OCI-LY3 (cell line): ENCODE results near the gene MORN5.

Experiments
- H2AFZ ChIP-seq: fragments of 200-600, 300-600 bp; shearing (Covaris generic); 2 replicates; pipeline ENCODE4 v1.6.0; 2014; ENCODE audit warnings: antibody characterized with exemption, low read depth, low read length
- H3K27ac ChIP-seq: fragments of 200-600, 300-600 bp; sonication (generic); 2 replicates; pipeline ENCODE4 v1.5.1; 2014; ENCODE audit warnings: mild to moderate bottlenecking, low read length, moderate library complexity, mixed read lengths
- H3K27me3 ChIP-seq: fragments of 200-600, 300-600 bp; sonication (generic); 2 replicates; pipeline ENCODE4 v1.6.1; 2014; ENCODE audit warnings: low read depth, low read length, mixed read lengths
- H3K36me3 ChIP-seq: fragments of 200-600, 300-600 bp; sonication (generic); replicated peaks from 2 replicates; pipeline ENCODE3; 2014; ENCODE audit warnings: low read depth, low read length, mixed read lengths
- H3K4me1 ChIP-seq: fragments of 300-600, 200-600 bp; sonication (generic); 2 replicates; pipeline ENCODE4 v1.6.1; 2014; ENCODE audit warnings: low read length, mixed read lengths
- H3K4me2 ChIP-seq: fragments of 200-600, 300-600 bp; sonication (generic); 2 replicates; pipeline ENCODE4 v1.6.1; 2014; ENCODE audit warnings: low read length, mixed read lengths
- H3K4me3 ChIP-seq: fragments of 300-600, 200-600 bp; sonication (generic); 2 replicates; pipeline ENCODE4 v1.5.1; 2014; ENCODE audit warnings: antibody characterized with exemption, mild to moderate bottlenecking, low read length, moderate library complexity
- H3K79me2 ChIP-seq: fragments of 300-600, 200-600 bp; shearing (Covaris generic); 2 replicates; pipeline ENCODE4 v1.6.1; 2014; ENCODE audit warnings: mild to moderate bottlenecking, low read length, mixed read lengths
- H3K9ac ChIP-seq: fragments of 300-600, 200-600 bp; shearing (Covaris generic); 2 replicates; pipeline ENCODE4 v1.6.0; 2014; ENCODE audit warnings: mild to moderate bottlenecking, low read length, moderate library complexity
- H3K9me3 ChIP-seq: fragments of 200-600, 300-600 bp; shearing (Covaris generic); 2 replicates; pipeline ENCODE4 v1.6.1; 2014; ENCODE audit warnings: low read length, mixed read lengths; ENCODE audit not compliant: insufficient read depth
- H4K20me1 ChIP-seq: fragments of 200-600, 300-600 bp; sonication (generic); 2 replicates; pipeline ENCODE4 v1.6.1; 2016; ENCODE audit warnings: low read length, mixed read lengths; ENCODE audit not compliant: insufficient read depth
- EZH2phosphoT487 ChIP-seq: fragments of 200-600 bp; shearing (Covaris generic); IDR thresholded peaks from 2 replicates; pipeline ENCODE4 v1.6.1; 2018; ENCODE audit warnings: antibody characterized with exemption, mixed run types, low read depth
- TF ChIP-seq, protein P1 (sequence below): fragments of 200-600, 300-600 bp; sonication (generic); IDR thresholded peaks from 2 replicates; pipeline ENCODE4 v1.5.1; 2014; ENCODE audit warnings: antibody characterized with exemption, low read length, low read depth

Gene MORN5

DNA sequence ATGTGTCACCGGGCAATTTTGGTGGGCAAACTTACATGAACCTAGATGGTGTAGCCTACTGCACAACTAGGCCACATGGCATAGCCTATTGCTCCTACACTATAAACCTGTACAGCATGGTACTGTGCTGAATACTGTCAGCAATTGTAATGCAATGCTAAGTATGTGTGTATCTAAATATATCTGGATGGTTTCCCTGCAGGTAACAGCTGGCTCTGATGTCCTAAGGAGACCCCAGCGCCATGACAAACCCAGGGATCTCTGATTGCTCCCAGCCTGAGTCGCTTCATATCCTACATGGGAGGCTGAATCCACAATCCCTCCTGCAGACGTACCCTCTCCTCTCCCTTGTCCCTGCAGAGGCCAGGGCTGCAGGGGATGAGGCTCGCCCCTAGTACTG lies 40.0 kb upstream of the MORN5 start:
- Histone ChIP-seq H3K79me2 (no peaks in the 10 kb centered on the region), H3K9me3 (no peaks in the 10 kb centered on the region), H2AFZ (no peak overlapping the region), H3K27me3 (peaks cover 10% of the 10 kb centered on the region; the same call in 1 of the 2 replicates), H3K4me2 (no peak overlapping the region), H3K4me1 (peaks cover 9% of the 10 kb centered on the region), H4K20me1 (no peaks in the 10 kb centered on the region), H3K36me3 (no peaks in the 10 kb centered on the region), H3K9ac (no peak overlapping the region), H3K4me3 (no peak overlapping the region), H3K27ac (no peak overlapping the region)
- TF ChIP-seq EZH2phosphoT487: no peak
- TF ChIP-seq, protein P1, sequence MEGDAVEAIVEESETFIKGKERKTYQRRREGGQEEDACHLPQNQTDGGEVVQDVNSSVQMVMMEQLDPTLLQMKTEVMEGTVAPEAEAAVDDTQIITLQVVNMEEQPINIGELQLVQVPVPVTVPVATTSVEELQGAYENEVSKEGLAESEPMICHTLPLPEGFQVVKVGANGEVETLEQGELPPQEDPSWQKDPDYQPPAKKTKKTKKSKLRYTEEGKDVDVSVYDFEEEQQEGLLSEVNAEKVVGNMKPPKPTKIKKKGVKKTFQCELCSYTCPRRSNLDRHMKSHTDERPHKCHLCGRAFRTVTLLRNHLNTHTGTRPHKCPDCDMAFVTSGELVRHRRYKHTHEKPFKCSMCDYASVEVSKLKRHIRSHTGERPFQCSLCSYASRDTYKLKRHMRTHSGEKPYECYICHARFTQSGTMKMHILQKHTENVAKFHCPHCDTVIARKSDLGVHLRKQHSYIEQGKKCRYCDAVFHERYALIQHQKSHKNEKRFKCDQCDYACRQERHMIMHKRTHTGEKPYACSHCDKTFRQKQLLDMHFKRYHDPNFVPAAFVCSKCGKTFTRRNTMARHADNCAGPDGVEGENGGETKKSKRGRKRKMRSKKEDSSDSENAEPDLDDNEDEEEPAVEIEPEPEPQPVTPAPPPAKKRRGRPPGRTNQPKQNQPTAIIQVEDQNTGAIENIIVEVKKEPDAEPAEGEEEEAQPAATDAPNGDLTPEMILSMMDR: no peak

DNA sequence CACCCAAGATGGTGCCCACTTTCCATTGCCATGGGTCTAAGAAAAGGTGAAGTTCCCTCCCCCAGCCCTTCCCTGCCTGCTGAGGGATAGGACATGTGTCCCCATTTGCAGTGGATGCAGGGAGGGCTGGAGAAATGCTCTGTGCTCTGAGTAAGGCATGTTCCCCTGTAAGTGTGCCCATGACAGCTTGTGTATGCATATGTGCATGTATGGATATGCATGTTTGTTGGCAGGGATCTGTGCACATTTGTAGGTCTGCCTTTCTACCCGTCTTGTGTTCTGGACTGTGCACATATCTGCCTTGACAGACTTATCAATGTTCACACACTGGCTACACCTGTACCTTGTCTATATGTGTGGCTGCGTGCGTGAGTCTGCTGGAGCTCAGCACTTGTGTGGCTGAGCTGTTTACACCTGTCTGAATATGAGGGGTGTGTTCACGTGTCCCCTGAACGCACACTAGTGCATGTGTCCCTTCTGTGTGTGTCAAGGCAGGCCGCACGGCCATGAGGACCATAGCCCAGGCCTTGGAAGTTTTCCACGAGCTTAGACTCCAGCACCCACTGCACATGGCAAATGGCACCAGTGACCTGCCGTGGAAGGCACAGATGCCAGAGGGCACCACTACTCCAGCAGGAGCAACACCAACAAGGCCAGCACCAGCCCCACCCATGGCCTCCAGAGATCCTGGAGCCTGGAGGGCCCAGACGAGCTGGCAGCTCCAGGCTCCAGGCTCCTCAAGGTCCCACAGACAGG lies 39.2 kb upstream of the MORN5 start:
- Histone ChIP-seq H3K79me2 (no peaks in the 10 kb centered on the region), H3K27ac (no peak overlapping the region), H4K20me1 (no peaks in the 10 kb centered on the region), H3K27me3 (0 out of 2 replicates have a peak, but pooled peaks cover 5% of the 10 kb centered on the region), H2AFZ (no peak overlapping the region), H3K9me3 (no peaks in the 10 kb centered on the region), H3K4me3 (no peak overlapping the region), H3K36me3 (no peaks in the 10 kb centered on the region), H3K4me1 (peaks cover 9% of the 10 kb centered on the region), H3K4me2 (no peak overlapping the region), H3K9ac (no peak overlapping the region)
- TF ChIP-seq EZH2phosphoT487: no peak
- TF ChIP-seq, protein P1: no peak

DNA sequence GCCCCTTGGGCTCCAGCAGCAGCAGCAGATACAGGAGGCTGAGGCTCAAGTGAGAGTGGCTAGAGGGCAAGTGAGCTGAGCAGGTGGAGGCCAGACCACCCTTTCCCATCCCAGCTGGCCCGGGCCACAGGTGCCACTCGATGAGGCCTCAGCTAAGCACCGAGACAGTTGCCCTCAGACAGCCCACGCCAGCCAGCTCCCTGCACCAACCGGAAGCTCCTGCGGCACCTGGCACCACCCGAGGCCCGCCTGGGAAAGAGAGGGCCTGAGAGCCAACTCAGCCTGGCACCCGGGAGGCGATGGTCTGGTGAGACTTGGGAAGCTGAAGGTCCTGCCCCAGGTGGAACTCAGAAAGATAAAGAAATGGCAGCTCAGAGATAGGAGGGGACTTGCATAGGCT lies 38.3 kb upstream of the MORN5 start:
- Histone ChIP-seq H3K4me3 (no peak overlapping the region), H3K9me3 (no peaks in the 10 kb centered on the region), H3K4me2 (no peak overlapping the region), H3K27ac (no peak overlapping the region), H3K9ac (no peak overlapping the region), H4K20me1 (no peaks in the 10 kb centered on the region), H3K36me3 (no peaks in the 10 kb centered on the region), H3K27me3 (0 out of 2 replicates have a peak, but pooled peaks cover 8% of the 10 kb centered on the region), H2AFZ (no peak overlapping the region), H3K79me2 (no peaks in the 10 kb centered on the region), H3K4me1 (peaks cover 9% of the 10 kb centered on the region)
- TF ChIP-seq EZH2phosphoT487: no peak
- TF ChIP-seq, protein P1: no peak

DNA sequence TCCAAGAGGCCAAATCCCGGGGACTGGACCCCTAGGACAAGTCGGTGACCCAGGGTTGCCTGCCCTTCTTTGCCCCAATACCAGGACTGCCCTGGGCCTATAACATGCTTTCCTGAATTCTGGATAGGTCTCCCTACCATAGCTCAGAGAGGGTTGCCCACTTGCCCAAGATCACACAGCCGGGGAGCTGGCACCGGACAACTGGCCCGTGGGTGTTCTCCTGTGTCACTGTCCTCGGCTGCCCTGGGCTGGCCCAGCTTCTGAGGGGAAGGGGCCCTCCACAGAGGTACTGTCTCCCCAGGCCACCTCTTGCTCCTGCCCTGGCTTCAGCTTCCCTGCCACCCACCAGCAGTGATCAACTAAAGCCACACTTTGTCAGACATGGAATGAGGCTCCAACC lies 37.8 kb upstream of the MORN5 start:
- H3K4me3 ChIP-seq: no peak overlapping the region
- no peak overlapping the region for H2AFZ ChIP-seq
- 0 out of 2 replicates have a peak, but pooled peaks cover 8% of the 10 kb centered on the region for H3K27me3 ChIP-seq
- no peak overlapping the region for H3K4me2 ChIP-seq
- peaks cover 9% of the 10 kb centered on the region for H3K4me1 ChIP-seq
- TF ChIP-seq EZH2phosphoT487: no peak
- TF ChIP-seq, protein P1: no peak
- H3K9ac ChIP-seq: no peak overlapping the region
- no peaks in the 10 kb centered on the region for H4K20me1 ChIP-seq
- H3K79me2 ChIP-seq: no peaks in the 10 kb centered on the region
- no peaks in the 10 kb centered on the region for H3K9me3 ChIP-seq
- H3K27ac ChIP-seq: no peak overlapping the region
- no peaks in the 10 kb centered on the region for H3K36me3 ChIP-seq
